A549 treated with DMSO at 1 μM for 4 hours (cell line): Measurements from ENCODE around the gene KDELR3. TPM values are rescaled to one million over a fixed set of nuclear protein-coding genes. Genes with fewer than 3 reads are reported as not detected.

Experiments
- total RNA-seq: library from RNA; stranded (reverse); fragments of 200-300 nt; extraction: Qiagen RNA extraction; gene quantifications from 5 replicates; pipeline ENCODE4 v1.2.3, GENCODE V29; 2022; ENCODE audit warnings: low read depth

Gene KDELR3
- total RNA-seq = 15.6 to 23.2 TPM (median 20.0 TPM) in 5 replicates

DNA sequence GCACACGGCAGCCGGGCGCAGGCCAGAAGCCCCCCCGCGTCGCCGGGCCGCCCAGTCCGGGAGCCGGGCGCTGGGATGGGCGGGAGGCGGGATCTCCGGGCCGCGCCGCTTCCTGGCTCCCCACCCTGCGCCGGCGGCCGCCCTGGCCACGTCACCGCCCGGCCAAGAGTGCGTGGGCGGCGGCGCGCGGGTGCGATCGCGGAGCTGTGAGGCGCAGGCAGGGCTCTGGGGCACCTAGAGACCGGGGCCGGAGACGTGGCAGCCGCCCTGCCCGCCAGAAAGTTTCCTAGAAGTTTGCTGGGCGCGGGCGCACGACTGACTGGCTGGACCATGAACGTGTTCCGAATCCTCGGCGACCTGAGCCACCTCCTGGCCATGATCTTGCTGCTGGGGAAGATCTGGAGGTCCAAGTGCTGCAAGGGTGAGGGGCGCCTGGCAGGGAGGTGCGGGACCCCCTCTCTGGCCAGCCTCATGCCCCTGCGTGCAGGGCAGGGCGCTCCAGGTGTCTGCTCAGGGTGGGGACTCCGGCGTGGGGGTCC, at the start of gene KDELR3:
Gene KDELR3 (plus strand): TSS at position 193 of the 539 bp plus-strand sequence. CDS start 138 bp downstream, at position 331.

DNA sequence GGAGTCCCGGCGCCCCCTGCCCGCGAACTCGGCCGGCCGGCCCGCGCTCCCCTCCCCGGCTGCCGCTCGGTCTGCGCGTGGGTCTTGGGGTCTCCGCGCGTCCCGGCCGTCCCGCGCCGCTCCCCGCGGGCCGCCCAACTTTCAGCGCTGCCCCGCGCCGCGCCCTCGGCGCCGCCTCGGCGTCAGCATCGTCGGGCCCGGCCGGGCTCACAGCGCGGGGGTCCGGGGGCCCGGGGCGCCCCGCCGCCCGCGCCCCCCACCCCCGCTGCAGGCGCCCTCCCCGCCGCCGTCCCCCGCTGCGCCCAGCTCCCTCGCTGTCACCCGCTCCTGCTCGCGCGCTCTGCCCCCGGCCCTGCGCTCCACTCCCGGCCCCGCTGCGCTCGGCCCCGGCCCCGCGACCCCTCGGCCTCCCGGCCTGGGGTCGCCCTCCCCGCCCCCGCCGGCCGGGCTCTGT, 12.8 kb upstream of the KDELR3 start, which contains the start of gene KCNJ4:
Gene KCNJ4 (minus strand): TSS at position 124 of the 454 bp plus-strand sequence. CDS start 27,067 bp downstream, outside the sequence.

DNA sequence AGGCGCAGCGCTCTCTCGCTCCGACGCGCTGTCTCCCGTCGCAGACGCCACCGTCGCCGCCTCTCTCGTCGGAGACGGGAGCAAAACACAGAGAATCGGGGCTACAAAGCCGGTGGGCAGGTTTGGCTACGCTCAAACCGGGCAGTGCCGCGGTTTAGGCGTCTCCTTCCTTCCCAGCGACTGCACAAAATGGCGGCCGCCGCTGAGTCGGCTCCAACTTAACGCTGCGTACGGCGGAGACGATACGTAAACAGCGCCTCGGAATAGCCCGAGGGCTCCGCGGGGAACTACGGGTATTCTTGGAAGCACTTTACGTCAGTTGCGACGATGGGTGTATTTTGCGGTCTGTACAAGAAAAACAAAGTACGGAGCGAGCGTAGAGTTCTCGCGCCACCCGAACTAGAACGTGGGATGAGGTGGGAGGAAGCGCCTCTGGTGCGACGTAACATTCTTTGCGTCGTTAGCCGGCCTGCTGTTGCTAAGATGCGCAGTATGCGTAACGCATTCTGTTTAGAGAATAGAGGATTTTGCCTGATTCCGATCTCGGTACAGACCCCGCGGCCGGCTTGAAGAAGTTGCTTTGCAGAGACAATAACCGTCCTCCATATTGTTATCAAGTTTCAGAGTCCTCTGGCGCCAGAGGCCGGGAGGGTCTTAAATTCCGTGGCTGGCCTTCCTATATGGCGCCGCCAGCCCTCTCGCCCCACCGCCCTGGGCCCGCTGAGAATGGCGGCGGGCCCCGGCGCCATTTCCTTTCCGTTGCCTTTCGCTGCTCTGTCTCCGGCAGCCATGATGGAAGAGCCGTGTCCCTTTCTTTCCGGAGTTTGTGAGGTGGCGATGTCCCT, 38.4 kb downstream of the KDELR3 start, which contains the start of gene DDX17:
Gene DDX17 (minus strand): TSS at position 194 of the 845 bp plus-strand sequence.

Other genes starting within 250 kb of the KDELR3 start
- 35.9 to 48.3 TPM (median 43.9 TPM) in 5 replicates for gene TMEM184B, start 195.1 kb upstream of the KDELR3 start, total RNA-seq
- gene CSNK1E, start 150.7 kb upstream of the KDELR3 start, total RNA-seq = 91.4 to 102 TPM (median 94.7 TPM) in 5 replicates
- 0.09 to 0.14 TPM (median 0.12 TPM) in 4 of 5 replicates, not detected in the other for gene KCNJ4, start 12.9 kb upstream of the KDELR3 start, total RNA-seq
- 80.0 to 111 TPM (median 106 TPM) in 5 replicates for gene DDX17, start 38.2 kb downstream of the KDELR3 start, total RNA-seq
- 2.8 to 5.0 TPM (median 3.5 TPM) in 5 replicates for gene DMC1, start 102.1 kb downstream of the KDELR3 start, total RNA-seq
- gene FAM227A, start 188.3 kb downstream of the KDELR3 start, total RNA-seq = 0.66 to 1.1 TPM (median 0.73 TPM) in 5 replicates
- gene CBY1, start 188.5 kb downstream of the KDELR3 start, total RNA-seq = 11.8 to 16.5 TPM (median 15.1 TPM) in 5 replicates
- 61.6 to 82.5 TPM (median 76.0 TPM) in 5 replicates for gene TOMM22, start 213.9 kb downstream of the KDELR3 start, total RNA-seq
- gene JOSD1, start 232.8 kb downstream of the KDELR3 start, total RNA-seq = 27.4 to 34.6 TPM (median 32.0 TPM) in 5 replicates
- 9.1 to 12.6 TPM (median 9.9 TPM) in 5 replicates for gene GTPBP1, start 237.8 kb downstream of the KDELR3 start, total RNA-seq